ENCODE measurements around the gene ARR3. TPM values are rescaled to one million over a fixed set of nuclear protein-coding genes. Genes with fewer than 3 reads are reported as not detected.

The ARR3 gene
- total RNA-seq, 1 donor from 2014 or later, result not detected

DNA sequence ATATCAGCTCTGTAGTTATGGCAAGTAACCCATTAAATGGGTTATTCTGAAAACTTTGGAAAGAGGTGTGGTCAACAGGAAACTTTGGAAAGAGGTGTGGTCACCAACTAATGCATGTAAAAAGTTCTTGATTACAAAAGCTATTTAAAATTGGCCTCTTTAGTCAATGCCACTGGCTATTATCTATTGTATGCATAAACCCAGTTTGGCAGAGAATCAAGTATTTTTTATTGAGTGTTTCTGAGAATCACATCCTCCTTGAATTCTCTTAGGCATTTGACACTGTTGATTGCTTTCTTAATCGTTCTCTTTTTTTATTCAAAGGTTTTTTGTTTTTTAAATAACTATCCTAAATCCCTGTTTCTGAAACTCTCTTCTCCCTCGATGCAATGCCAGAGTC lies 15.6 kb upstream of the ARR3 start:
- no peak overlapping the region for H3K27ac Mint-ChIP-seq (ENCODE audit: unreplicated experiment)
- no peaks in the 10 kb centered on the region for H3K36me3 Mint-ChIP-seq (ENCODE audit: low read depth)
- H3K27me3 Mint-ChIP-seq (ENCODE audit: low read depth), result no peaks in the 10 kb centered on the region

GRCh38 chrX:70253377-70254062 lies 14.6 kb upstream of the ARR3 start:
- DNase-seq (ENCODE audit: low spot score), result no peak
- Mint-ChIP-seq H3K27ac (ENCODE audit: unreplicated experiment) (no peak overlapping the region), H3K4me3 (ENCODE audit: unreplicated experiment) (no peak overlapping the region), H3K9me3 (ENCODE audit: low read depth) (peaks cover 30% of the 10 kb centered on the region), H3K4me1 (ENCODE audit: low read depth) (no peaks in the 10 kb centered on the region), H3K36me3 (ENCODE audit: low read depth) (no peaks in the 10 kb centered on the region), H3K27me3 (ENCODE audit: low read depth) (no peaks in the 10 kb centered on the region)
- TF ChIP-seq CTCF (IDR thresholded peaks at IDR 0.05), result no peak

More for the DNA sequence above, 15.6 kb upstream of the ARR3 start:
- H3K4me3 Mint-ChIP-seq (ENCODE audit: unreplicated experiment), result no peak overlapping the region
- no peak for DNase-seq (ENCODE audit: low spot score)
- peaks cover 30% of the 10 kb centered on the region for H3K9me3 Mint-ChIP-seq (ENCODE audit: low read depth)
- no peaks in the 10 kb centered on the region for H3K4me1 Mint-ChIP-seq (ENCODE audit: low read depth)
- TF ChIP-seq CTCF (IDR thresholded peaks at IDR 0.05), result no peak

DNA sequence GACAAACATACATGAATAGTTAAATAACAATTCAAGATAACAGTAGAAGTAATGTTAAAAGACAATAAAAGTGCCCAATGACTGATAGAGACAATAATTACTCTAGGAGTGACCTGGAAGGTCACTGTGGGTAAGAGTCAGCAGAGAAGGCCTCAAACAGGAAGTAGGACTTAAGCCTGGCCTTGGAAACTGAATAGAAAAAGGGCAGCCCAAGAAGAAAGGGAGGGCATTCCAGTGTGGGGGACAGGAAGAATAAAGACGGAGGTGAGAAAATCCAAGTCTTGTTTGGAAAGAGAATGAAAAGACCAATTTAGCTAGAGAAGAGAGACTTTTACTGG lies 14.1 kb upstream of the ARR3 start:
- no peak for DNase-seq (ENCODE audit: low spot score)
- H3K9me3 Mint-ChIP-seq (ENCODE audit: low read depth), result peaks cover 30% of the 10 kb centered on the region
- no peaks in the 10 kb centered on the region for H3K4me1 Mint-ChIP-seq (ENCODE audit: low read depth)
- no peaks in the 10 kb centered on the region for H3K36me3 Mint-ChIP-seq (ENCODE audit: low read depth)
- no peaks in the 10 kb centered on the region for H3K27me3 Mint-ChIP-seq (ENCODE audit: low read depth)
- no peak overlapping the region for H3K27ac Mint-ChIP-seq (ENCODE audit: unreplicated experiment)
- no peak for TF ChIP-seq CTCF (IDR thresholded peaks at IDR 0.05)
- H3K4me3 Mint-ChIP-seq (ENCODE audit: unreplicated experiment), result no peak overlapping the region

- no peak for DNase-seq (ENCODE audit: low spot score)
- no peak overlapping the region for H3K27ac Mint-ChIP-seq (ENCODE audit: unreplicated experiment)
- H3K9me3 Mint-ChIP-seq (ENCODE audit: low read depth), result peaks cover 29% of the 10 kb centered on the region
- no peak overlapping the region for H3K4me3 Mint-ChIP-seq (ENCODE audit: unreplicated experiment)
- H3K27me3 Mint-ChIP-seq (ENCODE audit: low read depth), result no peaks in the 10 kb centered on the region
- no peak for TF ChIP-seq CTCF (IDR thresholded peaks at IDR 0.05)
- H3K36me3 Mint-ChIP-seq (ENCODE audit: low read depth), result no peaks in the 10 kb centered on the region
- H3K4me1 Mint-ChIP-seq (ENCODE audit: low read depth), result no peaks in the 10 kb centered on the region
Measured at GRCh38 chrX:70254909-70255308, 13.2 kb upstream of the ARR3 start.

DNA sequence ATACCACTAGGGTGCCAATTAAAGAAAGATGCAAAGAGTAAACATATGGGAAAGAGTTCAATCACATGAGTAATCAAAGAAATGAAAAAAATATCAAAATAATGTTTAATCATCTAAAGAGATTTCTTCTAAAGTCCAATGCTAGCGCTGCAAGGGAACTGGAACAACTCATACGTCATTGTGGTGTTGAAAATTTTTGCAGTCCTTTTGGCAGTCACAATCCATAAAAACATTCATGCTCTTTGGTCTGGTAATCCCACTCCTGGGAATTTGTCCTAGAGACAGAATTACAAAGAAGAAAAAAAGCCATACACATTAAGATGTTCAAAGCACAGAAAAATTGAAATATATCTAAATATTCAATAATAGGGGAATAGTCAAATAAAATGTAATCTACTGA lies 12.7 kb upstream of the ARR3 start:
- H3K36me3 Mint-ChIP-seq (ENCODE audit: low read depth), result no peaks in the 10 kb centered on the region
- H3K9me3 Mint-ChIP-seq (ENCODE audit: low read depth), result peaks cover 26% of the 10 kb centered on the region
- no peak for DNase-seq (ENCODE audit: low spot score)
- no peak overlapping the region for H3K27ac Mint-ChIP-seq (ENCODE audit: unreplicated experiment)
- no peak for TF ChIP-seq CTCF (IDR thresholded peaks at IDR 0.05)
- no peaks in the 10 kb centered on the region for H3K27me3 Mint-ChIP-seq (ENCODE audit: low read depth)
- no peaks in the 10 kb centered on the region for H3K4me1 Mint-ChIP-seq (ENCODE audit: low read depth)
- H3K4me3 Mint-ChIP-seq (ENCODE audit: unreplicated experiment), result no peak overlapping the region

Data from chondrocyte (in vitro differentiated cells).